Measurements from ENCODE around the gene NEGR1. TPM values are rescaled to one million over a fixed set of nuclear protein-coding genes. Genes with fewer than 3 reads are reported as not detected.

Gene NEGR1
- total and polyA plus RNA-seq, 2 experiments from 2014 or later, result 0.57 to 0.94 TPM

DNA sequence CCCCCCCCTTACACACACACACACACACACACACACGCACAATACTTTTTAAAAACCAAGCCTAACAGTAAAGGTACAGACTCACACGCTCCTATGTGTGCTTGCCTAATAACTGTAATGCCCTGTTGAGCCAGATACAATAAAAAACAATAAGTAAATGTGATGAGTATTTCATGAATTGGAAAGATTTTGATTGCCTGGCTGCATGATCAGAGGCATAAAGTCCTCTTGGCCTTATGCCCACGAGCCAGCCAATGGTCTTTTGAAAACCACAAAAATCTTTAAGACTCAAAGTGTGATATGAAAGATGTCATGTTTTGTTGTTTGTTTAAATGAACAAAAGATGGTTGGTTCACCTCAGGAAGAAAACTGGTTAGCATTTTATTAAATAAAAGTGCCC, 759.6 kb downstream of the NEGR1 start:
- TF ChIP-seq JUNB (IDR thresholded peaks at IDR 0.05; ENCODE audit: unreplicated experiment), result no peak
- TF ChIP-seq STAT1 (IDR thresholded peaks at IDR 0.05; ENCODE audit: unreplicated experiment), result no peak
- no peak for TF ChIP-seq CREB1 (CRISPR knock-in tag; IDR thresholded peaks at IDR 0.05; ENCODE audit: low read depth)
- no peak for TF ChIP-seq POLR2AphosphoS5 (IDR thresholded peaks at IDR 0.05; ENCODE audit: low read depth)
- TF ChIP-seq, protein P1, sequence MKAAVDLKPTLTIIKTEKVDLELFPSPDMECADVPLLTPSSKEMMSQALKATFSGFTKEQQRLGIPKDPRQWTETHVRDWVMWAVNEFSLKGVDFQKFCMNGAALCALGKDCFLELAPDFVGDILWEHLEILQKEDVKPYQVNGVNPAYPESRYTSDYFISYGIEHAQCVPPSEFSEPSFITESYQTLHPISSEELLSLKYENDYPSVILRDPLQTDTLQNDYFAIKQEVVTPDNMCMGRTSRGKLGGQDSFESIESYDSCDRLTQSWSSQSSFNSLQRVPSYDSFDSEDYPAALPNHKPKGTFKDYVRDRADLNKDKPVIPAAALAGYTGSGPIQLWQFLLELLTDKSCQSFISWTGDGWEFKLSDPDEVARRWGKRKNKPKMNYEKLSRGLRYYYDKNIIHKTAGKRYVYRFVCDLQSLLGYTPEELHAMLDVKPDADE (IDR thresholded peaks at IDR 0.05), result no peak
- TF ChIP-seq, protein P2, sequence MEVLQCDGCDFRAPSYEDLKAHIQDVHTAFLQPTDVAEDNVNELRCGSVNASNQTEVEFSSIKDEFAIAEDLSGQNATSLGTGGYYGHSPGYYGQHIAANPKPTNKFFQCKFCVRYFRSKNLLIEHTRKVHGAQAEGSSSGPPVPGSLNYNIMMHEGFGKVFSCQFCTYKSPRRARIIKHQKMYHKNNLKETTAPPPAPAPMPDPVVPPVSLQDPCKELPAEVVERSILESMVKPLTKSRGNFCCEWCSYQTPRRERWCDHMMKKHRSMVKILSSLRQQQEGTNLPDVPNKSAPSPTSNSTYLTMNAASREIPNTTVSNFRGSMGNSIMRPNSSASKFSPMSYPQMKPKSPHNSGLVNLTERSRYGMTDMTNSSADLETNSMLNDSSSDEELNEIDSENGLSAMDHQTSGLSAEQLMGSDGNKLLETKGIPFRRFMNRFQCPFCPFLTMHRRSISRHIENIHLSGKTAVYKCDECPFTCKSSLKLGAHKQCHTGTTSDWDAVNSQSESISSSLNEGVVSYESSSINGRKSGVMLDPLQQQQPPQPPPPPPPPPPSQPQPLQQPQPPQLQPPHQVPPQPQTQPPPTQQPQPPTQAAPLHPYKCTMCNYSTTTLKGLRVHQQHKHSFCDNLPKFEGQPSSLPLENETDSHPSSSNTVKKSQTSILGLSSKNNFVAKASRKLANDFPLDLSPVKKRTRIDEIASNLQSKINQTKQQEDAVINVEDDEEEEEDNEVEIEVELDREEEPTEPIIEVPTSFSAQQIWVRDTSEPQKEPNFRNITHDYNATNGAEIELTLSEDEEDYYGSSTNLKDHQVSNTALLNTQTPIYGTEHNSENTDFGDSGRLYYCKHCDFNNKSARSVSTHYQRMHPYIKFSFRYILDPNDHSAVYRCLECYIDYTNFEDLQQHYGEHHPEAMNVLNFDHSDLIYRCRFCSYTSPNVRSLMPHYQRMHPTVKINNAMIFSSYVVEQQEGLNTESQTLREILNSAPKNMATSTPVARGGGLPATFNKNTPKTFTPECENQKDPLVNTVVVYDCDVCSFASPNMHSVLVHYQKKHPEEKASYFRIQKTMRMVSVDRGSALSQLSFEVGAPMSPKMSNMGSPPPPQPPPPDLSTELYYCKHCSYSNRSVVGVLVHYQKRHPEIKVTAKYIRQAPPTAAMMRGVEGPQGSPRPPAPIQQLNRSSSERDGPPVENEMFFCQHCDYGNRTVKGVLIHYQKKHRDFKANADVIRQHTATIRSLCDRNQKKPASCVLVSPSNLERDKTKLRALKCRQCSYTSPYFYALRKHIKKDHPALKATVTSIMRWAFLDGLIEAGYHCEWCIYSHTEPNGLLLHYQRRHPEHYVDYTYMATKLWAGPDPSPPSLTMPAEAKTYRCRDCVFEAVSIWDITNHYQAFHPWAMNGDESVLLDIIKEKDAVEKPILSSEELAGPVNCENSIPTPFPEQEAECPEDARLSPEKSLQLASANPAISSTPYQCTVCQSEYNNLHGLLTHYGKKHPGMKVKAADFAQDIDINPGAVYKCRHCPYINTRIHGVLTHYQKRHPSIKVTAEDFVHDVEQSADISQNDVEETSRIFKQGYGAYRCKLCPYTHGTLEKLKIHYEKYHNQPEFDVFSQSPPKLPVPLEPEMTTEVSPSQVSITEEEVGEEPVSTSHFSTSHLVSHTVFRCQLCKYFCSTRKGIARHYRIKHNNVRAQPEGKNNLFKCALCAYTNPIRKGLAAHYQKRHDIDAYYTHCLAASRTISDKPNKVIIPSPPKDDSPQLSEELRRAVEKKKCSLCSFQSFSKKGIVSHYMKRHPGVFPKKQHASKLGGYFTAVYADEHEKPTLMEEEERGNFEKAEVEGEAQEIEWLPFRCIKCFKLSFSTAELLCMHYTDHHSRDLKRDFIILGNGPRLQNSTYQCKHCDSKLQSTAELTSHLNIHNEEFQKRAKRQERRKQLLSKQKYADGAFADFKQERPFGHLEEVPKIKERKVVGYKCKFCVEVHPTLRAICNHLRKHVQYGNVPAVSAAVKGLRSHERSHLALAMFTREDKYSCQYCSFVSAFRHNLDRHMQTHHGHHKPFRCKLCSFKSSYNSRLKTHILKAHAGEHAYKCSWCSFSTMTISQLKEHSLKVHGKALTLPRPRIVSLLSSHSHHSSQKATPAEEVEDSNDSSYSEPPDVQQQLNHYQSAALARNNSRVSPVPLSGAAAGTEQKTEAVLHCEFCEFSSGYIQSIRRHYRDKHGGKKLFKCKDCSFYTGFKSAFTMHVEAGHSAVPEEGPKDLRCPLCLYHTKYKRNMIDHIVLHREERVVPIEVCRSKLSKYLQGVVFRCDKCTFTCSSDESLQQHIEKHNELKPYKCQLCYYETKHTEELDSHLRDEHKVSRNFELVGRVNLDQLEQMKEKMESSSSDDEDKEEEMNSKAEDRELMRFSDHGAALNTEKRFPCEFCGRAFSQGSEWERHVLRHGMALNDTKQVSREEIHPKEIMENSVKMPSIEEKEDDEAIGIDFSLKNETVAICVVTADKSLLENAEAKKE (CRISPR knock-in tag; IDR thresholded peaks at IDR 0.05), result no peak
- no peak for TF ChIP-seq EZH2 (IDR thresholded peaks at IDR 0.05; ENCODE audit: low read depth, unreplicated experiment)
- TF ChIP-seq, protein P3, sequence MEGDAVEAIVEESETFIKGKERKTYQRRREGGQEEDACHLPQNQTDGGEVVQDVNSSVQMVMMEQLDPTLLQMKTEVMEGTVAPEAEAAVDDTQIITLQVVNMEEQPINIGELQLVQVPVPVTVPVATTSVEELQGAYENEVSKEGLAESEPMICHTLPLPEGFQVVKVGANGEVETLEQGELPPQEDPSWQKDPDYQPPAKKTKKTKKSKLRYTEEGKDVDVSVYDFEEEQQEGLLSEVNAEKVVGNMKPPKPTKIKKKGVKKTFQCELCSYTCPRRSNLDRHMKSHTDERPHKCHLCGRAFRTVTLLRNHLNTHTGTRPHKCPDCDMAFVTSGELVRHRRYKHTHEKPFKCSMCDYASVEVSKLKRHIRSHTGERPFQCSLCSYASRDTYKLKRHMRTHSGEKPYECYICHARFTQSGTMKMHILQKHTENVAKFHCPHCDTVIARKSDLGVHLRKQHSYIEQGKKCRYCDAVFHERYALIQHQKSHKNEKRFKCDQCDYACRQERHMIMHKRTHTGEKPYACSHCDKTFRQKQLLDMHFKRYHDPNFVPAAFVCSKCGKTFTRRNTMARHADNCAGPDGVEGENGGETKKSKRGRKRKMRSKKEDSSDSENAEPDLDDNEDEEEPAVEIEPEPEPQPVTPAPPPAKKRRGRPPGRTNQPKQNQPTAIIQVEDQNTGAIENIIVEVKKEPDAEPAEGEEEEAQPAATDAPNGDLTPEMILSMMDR (conservative IDR thresholded peaks at IDR 0.05; ENCODE audit: low read depth in 2 of 2), result no peak
- TF ChIP-seq NANOG (IDR thresholded peaks at IDR 0.05; ENCODE audit: borderline replicate concordance), result no peak
- no peak for TF ChIP-seq ZNF114 (CRISPR knock-in tag; IDR thresholded peaks at IDR 0.05)
- TF ChIP-seq EZH2phosphoT487 (IDR thresholded peaks at IDR 0.05; ENCODE audit: unreplicated experiment), result no peak
- TF ChIP-seq ZNF331 (CRISPR knock-in tag; IDR thresholded peaks at IDR 0.05; ENCODE audit: low read depth), result no peak
- TF ChIP-seq, protein P4, sequence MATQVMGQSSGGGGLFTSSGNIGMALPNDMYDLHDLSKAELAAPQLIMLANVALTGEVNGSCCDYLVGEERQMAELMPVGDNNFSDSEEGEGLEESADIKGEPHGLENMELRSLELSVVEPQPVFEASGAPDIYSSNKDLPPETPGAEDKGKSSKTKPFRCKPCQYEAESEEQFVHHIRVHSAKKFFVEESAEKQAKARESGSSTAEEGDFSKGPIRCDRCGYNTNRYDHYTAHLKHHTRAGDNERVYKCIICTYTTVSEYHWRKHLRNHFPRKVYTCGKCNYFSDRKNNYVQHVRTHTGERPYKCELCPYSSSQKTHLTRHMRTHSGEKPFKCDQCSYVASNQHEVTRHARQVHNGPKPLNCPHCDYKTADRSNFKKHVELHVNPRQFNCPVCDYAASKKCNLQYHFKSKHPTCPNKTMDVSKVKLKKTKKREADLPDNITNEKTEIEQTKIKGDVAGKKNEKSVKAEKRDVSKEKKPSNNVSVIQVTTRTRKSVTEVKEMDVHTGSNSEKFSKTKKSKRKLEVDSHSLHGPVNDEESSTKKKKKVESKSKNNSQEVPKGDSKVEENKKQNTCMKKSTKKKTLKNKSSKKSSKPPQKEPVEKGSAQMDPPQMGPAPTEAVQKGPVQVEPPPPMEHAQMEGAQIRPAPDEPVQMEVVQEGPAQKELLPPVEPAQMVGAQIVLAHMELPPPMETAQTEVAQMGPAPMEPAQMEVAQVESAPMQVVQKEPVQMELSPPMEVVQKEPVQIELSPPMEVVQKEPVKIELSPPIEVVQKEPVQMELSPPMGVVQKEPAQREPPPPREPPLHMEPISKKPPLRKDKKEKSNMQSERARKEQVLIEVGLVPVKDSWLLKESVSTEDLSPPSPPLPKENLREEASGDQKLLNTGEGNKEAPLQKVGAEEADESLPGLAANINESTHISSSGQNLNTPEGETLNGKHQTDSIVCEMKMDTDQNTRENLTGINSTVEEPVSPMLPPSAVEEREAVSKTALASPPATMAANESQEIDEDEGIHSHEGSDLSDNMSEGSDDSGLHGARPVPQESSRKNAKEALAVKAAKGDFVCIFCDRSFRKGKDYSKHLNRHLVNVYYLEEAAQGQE (IDR thresholded peaks at IDR 0.05; ENCODE audit: unreplicated experiment), result no peak
- H3F3A ChIP-seq (replicated peaks; ENCODE audit: low read depth), result no peaks in the 10 kb centered on the region

More for the DNA sequence above, 759.6 kb downstream of the NEGR1 start:
- H3K27ac ChIP-seq (ENCODE audit: low read depth), result no peak overlapping the region
- Mint-ChIP-seq H3K4me1 (no peaks in the 10 kb centered on the region), H3K9me3 (no peaks in the 10 kb centered on the region), H3K36me3 (ENCODE audit: low read depth) (no peaks in the 10 kb centered on the region), H3K27me3 (ENCODE audit: insufficient read depth, low read depth, poor library complexity) (no peaks in the 10 kb centered on the region), H3K4me3 (no peak overlapping the region), H3K27ac (no peak overlapping the region)
- H3K36me3 ChIP-seq (ENCODE audit: insufficient read depth), result no peaks in the 10 kb centered on the region
- H2AFZ ChIP-seq, result no peak overlapping the region
- H4K20me1 ChIP-seq (replicated peaks; ENCODE audit: insufficient read depth), result no peaks in the 10 kb centered on the region
- H3K27me3 ChIP-seq (ENCODE audit: insufficient read depth), result no peaks in the 10 kb centered on the region
- no peaks in the 10 kb centered on the region for H3K79me2 ChIP-seq (replicated peaks; ENCODE audit: insufficient read depth)
- H3K4me2 ChIP-seq, result no peak overlapping the region
- H3K9me2 ChIP-seq (ENCODE audit: insufficient read depth), result no peaks in the 10 kb centered on the region
- ATAC-seq, result no peak
- H3K4me3 ChIP-seq, result no peak overlapping the region
- DNase-seq (ENCODE audit: low spot score), result no peak
- no peaks in the 10 kb centered on the region for H3K4me1 ChIP-seq (ENCODE audit: insufficient read depth)

All from GM23338 (cell line).